22Rv1 (cell line): ENCODE results near the gene MLH3.

Experiments
- ZFX ChIP-seq: fragments of 450-650 bp; IDR thresholded peaks from 2 replicates; pipeline ENCODE4 v1.6.1; 2017; ENCODE audit warnings: antibody characterized with exemption, borderline replicate concordance
- TF ChIP-seq, protein P1 (sequence below): fragments of 450-650 bp; IDR thresholded peaks from 2 replicates; pipeline ENCODE4 v1.5.1; 2017; ENCODE audit warnings: mild to moderate bottlenecking

DNA sequence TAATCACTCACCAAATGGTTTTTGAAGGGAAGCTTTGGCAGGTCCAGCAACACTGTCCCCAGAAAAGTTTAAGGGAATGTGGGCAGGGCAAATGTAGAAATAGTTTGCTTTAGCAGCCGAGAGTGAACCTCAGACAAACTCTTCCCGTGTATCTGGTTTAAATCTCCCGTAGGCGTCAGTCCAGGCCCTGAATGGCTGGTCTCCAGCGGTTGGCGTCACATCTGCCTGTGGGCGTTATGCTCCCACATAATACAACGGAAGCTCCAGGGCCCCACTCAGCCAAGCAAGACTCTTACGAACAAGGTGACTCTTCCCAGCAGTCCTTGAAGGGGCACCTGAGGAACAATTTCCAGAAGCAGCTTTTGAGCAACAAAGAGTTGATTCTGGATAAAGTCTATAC, 19.1 kb upstream of the MLH3 start:
- TF ChIP-seq, protein P1, sequence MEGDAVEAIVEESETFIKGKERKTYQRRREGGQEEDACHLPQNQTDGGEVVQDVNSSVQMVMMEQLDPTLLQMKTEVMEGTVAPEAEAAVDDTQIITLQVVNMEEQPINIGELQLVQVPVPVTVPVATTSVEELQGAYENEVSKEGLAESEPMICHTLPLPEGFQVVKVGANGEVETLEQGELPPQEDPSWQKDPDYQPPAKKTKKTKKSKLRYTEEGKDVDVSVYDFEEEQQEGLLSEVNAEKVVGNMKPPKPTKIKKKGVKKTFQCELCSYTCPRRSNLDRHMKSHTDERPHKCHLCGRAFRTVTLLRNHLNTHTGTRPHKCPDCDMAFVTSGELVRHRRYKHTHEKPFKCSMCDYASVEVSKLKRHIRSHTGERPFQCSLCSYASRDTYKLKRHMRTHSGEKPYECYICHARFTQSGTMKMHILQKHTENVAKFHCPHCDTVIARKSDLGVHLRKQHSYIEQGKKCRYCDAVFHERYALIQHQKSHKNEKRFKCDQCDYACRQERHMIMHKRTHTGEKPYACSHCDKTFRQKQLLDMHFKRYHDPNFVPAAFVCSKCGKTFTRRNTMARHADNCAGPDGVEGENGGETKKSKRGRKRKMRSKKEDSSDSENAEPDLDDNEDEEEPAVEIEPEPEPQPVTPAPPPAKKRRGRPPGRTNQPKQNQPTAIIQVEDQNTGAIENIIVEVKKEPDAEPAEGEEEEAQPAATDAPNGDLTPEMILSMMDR = no peak
- TF ChIP-seq ZFX = no peak
